GM18867 (cell line): ENCODE results near the gene ATXN2.
A peak's percentile ranks its signal among the peaks of the same experiment; 100 is the strongest.
"Not testable (repeated sequence)": the region's sequence is repeated elsewhere in the genome, so short reads cannot be mapped to it uniquely, and the experiment has no call there.

Source experiments
- ATAC-seq: cut with Tn5 transposase; IDR thresholded peaks from one replicate; pipeline ENCODE4 v1.9.1; 2021; ENCODE audit warnings: mild to moderate bottlenecking, moderate library complexity; ENCODE audit not compliant: unreplicated experiment

Gene ATXN2

DNA sequence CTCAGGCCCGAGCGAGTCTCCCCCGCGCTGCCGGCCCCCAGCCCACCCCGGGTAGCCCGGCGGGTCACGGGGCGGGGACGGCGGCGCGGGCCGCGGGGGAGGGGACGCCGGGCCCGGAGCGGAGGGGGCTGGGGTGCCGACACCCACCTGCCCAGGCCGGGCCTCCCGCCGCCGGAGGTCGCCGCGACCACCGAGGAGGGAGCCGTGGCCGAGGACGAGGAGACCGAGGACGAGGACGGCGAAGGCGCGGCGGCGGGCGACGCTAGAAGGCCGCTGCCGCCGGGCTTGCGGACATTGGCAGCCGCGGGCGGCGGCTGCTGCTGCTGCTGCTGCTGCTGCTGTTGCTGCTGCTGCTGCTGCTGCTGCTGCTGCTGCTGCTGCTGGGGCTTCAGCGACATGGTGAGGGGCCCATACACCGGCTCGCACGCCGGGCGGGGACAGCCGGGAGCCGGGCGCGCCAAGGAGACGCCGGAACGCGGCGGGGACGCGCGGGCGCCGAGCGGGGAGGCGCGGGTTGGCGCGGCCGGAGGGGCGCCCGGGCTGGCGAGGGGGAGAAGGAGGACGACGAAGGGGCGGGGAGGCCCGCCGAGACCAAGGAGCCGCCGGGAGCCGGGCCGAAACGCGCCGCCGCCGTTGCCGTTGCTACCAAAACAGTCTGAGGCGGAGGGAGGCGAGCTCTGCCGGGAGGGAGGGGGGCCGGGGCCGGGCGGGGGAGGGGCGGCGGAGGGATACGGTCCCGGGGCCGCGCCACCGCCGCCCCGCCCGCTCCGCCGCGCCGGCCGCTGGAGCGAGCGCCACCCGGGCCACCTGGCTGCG lies at the start of gene ATXN2:
TSS of gene ATXN2 (minus strand) at position 679 of the 816 bp plus-strand sequence. CDS start at position 398, 281 bp downstream.
- peak; percentile 48 for ATAC-seq

- no peak for ATAC-seq
Observed at GRCh38 chr12:111645433-111645832, 46.3 kb upstream of the ATXN2 start.

DNA sequence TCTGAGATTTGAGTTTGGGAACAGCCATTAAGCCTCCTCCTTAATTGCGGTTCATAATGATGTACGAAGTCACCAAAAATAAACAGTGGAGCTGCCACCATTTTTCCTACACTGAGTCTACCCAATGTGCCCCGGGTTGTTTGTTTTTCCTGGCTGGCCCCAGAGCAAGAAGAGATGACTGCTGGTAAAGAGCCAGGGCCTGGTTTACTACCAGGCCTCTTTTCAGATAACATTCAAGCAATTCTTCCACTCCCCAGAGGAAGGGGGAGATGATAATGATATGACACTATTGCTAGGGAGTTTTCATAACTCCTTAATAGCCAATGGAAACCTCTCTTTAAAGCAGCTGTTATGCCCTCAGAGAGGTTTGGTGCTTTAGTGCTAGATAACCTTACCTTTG lies 44.3 kb upstream of the ATXN2 start:
- ATAC-seq, result no peak

DNA sequence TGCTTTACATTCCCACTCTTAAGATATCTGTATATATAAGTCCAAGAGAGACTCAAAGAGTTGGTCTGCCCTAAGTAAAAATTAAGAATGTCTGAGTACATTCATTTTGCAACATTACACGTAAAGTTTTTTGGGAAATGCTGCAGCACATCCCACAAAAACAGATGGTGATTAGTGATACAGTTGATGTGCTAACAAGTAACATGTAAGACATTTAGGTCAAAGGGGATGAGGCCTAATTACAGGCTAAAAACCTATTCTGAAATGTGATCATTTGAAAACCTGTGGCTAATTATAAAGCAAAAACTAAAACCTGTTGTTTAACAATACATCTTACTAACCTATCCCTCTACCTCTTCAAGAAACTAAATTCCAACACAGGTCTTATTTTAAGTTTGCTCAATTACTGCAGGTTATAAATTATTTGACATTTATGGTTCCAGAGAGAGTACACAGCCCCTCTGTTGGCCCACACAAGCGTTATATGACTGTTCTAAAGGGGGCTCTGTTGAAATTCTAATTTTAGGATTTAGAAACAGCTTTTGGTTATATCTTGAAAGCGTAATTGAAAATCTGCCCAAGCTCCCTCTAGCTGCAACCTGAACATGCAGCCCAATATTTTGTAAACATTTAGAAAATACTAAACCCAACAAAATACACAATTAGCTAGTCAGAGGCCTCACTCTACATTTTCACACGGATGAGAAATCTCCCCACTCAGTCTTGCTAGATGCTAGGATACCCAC lies 43.7 kb upstream of the ATXN2 start:
- no peak for ATAC-seq

GRCh38 chr12:111640506-111640905 lies 41.4 kb upstream of the ATXN2 start:
- no peak for ATAC-seq

DNA sequence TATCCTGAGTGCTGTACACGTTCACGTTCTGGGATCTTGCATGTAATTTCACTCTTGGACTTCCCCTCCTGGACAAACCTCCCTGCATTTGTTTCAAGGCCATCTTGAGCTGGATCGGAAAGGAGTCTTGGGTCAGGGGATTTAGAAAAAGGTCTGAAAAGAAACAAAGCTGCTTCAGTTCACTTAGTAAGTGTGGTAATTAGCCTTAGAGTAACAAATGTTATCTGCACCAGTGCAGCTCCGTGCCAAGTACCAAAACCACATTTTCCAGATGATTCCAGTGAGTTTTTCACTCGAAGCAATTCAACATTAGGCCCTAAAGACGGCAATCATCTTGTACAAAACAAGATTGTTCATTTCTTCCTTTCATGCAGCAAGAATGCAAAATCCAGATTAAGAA lies 39.4 kb upstream of the ATXN2 start:
- ATAC-seq, result no peak

DNA sequence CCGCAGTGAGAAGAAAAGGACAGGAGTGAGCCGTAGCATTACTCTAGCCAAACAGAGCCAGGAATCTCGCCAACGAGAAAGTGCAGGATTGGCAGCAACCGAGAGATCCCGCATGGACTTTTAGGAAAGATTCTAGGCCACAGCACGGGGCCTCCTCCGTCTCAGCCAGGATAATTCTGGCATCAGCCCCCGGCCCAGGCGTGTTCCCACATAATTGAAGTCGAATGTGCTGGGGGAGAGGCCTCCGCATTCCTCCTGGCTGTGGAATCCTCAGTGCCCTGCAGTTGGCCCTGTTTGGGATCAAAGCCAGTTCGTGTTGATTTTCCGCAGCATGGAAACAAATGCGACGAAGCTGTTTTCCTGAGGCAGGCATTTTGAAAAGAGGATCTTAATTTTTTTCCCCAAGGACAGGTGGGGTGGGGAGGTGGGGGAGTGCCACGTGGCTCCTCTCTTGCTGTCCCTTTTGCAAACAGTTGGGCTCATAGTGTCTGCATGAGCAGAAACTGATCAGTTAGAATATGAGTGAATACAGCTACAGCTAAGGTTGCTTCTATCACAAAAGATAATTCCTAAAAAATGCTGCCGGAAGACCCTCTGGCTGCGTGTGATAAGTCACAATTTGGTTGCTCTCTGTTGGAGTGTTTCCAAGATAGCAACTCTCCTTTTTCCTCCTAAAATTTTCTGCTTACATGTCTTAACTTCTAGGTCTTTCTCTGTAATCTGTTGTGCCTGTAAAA lies 37.3 kb upstream of the ATXN2 start:
- ATAC-seq, result no peak

DNA sequence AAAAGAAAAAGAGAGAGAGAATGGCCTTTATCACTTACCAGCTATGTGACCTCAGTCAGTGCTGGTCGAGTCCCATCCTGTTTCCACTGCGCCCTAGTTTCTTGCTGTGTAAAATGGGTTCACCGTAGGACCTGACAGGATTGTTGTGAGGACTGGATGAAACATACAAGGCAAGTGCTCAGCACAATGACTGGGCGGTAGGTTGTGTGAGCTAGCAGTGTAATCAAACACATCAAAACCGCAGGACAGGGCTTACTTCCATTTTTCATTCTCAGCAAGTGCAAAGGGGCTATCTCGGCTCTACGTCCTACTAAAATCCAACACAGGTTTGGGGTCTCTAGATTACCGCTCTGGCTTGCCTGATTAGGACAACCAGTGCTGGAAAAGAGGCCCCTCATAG lies 36.4 kb upstream of the ATXN2 start:
- no peak for ATAC-seq

DNA sequence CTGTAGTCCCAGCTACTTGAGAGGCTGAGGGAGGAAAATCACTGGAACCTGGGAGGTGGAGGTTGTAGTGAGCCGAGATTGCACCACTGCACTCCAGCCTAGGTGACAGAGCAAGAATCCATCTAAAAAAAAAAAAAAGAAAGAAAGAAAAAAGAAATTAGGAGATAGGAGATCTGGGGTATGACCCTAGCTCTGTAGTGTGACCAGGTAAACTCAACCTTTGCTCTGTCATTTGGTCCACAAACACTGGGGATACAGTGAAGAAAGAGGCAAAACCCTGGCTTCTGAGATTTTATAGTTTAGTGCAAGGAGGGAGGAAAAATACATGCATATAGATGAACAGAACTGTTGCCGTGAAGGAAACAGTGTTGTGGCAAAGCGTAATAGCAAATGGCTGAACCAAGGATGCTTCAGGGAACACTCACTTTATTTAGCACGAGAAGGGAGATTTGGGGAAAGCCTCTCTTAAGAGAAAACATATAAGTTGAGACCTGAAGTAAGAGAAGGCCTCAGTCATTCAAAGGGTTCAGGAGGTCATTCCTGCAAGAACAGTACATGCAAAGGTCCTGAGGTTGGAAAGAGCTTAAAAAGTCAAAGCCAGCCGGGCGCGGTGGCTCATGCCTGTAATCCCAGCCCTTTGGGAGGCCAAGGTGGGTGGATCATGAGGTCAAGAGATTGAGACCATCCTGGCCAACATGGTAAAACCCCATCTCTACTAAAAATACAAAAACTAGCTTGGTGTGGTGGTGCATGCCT lies 29.6 kb upstream of the ATXN2 start:
- ATAC-seq, result no peak

DNA sequence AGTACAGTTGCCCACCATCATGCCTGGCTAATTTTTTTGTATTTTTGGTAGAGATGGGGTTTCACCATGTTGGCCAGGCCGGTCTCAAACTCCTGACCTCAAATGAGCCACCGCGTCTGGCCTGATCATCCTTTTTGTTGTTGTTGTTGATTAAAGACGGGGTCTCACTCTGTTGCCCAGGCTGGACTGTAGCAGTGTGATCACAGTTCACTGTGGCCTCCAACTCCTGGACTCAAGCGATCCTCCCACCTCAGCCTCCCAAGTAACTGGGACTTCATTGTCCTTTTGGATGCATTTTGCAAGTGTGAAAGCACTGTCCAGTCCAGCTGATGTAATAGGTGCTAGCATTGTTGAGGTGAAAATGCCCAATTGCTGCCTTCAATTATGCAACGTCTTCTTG lies 27.1 kb upstream of the ATXN2 start:
- ATAC-seq, result no peak

GRCh38 chr12:111624540-111624939 lies 25.4 kb upstream of the ATXN2 start:
- ATAC-seq, result no peak

DNA sequence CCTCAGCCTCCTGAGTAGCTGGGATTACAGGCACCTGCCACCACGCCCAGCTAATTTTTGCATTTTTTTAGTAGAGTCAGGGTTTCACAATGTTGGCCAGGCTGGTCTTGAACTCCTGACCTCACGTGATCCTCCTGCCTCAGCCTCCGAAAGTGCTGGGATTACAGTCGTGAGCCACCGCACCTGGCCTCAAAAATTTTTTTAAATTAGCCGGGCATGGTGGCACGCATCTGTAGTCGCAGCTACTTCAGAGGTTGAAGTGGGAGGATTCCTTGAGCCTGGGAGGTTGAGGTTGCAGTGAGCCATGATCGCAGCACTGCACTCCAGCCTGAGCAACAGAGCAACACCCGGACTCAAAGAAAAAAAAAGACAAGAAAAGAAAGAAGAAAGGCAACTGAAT lies 18.7 kb upstream of the ATXN2 start:
- ATAC-seq, result not testable (repeated sequence)

GRCh38 chr12:111616177-111616623 lies 17.1 kb upstream of the ATXN2 start:
- no peak for ATAC-seq

- no peak for ATAC-seq
Observed at GRCh38 chr12:111607239-111607638, 8.1 kb upstream of the ATXN2 start.

DNA sequence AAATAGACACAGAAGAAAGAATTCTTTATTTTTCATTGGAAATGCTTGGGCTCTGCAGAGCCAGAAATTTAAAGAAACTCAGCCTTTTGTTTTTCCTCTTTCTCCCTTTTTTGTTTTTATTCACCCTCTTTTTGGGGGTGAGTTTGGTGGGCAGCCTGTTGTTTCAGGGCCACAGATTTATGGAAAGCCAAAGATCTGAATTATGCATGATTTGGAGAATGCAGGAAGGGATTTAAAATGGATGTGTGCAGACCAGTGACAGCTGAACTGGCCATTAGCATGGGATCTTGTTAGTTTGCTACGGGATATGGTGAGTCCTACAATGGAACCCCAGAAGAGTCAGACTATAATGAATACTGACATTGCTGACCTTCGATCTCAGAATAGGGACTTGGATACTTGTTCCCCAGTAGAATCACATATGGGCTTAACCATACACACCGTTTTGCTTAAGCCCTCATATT lies 7.7 kb upstream of the ATXN2 start:
- ATAC-seq, result no peak

DNA sequence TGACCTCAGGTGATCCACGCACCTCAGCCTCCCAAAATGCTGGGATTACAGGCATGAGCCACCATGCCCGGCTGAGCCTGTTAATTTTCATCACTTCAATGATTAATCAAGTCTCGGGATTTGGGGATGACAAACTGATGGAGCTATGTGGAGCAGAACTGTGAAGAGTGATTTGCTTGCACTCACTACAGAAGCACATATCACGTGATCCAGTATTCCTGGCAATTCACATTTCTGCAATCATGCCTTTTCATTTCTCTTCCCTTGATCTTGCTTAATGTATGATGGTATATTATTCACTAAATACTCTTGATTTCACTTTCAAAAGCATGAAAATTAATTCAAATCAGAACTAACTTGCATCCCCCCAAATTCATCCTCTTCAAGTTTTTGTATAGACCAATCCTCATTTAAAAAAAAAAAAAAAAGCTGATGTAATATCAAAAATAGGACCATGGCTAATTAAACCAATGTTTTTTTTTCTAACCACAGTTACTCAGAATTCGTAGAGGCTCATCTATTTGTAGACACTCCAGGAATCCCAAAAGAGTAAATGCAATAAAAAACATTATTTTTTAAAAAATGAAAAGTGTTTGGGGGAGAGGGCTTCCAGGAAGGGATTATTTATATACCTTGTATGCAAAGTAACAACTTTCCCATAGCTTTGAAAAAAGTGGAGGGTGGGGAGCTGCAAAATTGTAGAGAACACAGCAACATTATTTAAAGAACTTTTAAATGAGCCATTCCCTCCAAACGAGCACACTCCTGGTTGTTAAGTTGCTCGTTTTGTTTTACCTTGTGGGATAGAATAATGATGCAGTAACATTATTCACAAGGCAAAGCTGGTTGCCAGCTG lies 7.0 kb upstream of the ATXN2 start:
- no peak for ATAC-seq

GRCh38 chr12:111602857-111603256 lies 3.7 kb upstream of the ATXN2 start:
- not testable (repeated sequence) for ATAC-seq

- no peak for ATAC-seq
Observed at GRCh38 chr12:111602348-111602747, 3.2 kb upstream of the ATXN2 start.

DNA sequence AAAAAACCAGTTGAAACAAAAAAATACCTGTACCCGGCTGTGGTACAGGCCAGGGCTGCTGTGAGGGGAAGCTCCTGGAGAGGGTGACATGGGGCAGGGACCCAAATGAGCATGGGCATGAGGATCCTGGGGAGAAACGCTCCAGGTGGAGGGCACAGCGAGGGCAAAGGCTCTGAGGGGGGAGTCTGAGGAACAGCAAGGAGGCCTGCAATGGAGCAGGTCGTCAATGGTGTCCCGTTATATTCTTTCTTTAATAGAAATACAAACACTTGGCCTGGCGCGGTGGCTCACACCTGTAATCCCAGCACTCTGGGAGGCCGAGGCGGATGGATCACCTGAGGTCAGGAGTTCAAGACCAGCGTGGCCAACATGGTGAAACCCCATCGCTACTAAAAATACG lies 1.9 kb upstream of the ATXN2 start:
- ATAC-seq, result not testable (repeated sequence)

GRCh38 chr12:111600205-111600642 lies 1.1 kb upstream of the ATXN2 start:
- no peak for ATAC-seq
